GM19438 (cell line): ENCODE results near the gene BIN2.
A peak's percentile ranks its signal among the peaks of the same experiment; 100 is the strongest.

Experiments
- ATAC-seq: cut with Tn5 transposase; IDR thresholded peaks from one replicate; pipeline ENCODE4 v1.9.1; 2021; ENCODE audit warnings: low read depth; ENCODE audit not compliant: unreplicated experiment

The BIN2 gene

DNA sequence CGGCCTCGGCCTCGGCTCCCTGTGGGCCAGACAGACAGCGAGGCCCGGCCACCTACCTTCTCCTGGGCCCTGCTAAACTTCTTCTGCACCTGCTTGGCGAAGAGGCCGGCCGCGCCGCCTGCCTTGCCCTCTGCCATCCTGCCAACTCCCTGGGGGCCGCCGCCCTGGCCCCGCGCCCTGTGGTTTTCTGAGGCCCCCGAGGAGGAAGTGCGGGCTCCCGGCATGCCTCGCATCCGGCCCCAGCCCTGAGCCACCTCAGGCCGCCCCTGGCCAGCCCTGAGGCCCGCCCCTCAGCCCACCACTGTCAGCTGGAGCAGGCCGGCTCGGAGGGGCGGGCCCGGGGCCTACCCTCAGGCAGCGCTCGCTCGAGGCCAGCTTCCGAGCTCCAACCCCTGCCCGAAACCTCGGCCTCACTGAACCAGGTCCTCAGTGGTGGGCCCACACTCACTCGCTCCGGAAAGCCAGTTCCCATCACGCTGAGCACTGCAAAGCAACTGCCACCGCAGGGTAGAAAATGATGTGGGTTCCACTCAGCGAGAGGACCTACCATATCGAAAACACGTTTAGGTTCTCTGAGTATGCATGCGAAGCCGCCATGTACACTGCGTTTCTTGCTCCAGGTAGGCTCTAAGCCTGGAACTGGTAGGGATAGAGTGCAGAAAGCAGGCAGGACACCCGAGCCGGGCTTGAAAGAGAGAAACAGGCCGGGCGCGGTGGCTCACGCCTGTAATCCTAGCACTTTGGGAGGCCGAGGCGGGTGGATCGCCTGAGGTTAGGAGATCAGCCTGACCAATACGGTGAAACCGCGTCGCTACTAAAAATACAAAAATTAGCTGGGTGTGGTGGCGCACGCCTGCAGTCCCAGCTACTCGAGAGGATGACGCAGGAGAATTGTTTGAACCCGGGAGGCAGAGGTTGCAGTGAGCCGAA lies at the start of gene BIN2:
TSS of gene BIN2 (minus strand) at position 209 of the 930 bp plus-strand sequence. CDS start at position 137, 72 bp downstream.
- ATAC-seq, result peak; percentile 50

DNA sequence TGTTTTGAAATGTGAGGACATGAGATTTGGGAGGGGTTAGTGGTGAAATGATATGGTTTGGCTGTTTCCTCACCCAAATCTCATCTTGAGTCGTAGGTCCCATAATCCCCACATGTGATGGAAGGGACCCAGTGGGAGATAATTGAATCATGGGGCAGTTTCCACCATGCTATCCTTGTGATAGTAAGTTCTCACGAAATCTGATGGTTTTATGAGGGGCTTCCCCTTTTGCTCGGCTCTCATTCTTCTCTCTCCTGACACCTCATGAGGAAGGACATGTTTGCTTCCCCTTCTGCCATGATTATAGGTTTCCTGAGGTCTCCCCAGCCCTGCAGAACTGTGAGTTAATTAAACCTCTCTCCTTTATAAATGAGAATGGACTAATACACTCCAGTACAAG lies 49.2 kb upstream of the BIN2 start:
- ATAC-seq, result no peak

DNA sequence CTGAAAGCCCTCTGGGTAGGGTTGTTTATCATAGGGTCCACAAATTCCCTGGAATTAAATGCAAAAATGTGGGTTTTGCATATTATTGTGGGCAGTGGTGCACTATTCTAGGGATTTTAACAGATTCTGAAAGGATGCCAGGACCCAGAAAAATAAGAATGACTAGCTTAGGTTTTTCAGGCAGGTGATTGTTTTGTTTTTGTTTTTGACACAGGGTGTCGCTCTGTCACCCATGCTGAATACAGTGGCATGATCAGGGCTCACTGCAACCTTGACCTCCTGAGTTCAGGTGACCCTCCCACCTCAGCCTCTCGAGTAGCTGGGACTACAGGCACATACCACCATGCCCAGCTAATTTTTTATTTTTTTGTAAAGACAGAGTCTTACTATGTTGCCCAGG lies 48.0 kb upstream of the BIN2 start:
- ATAC-seq, result no peak

DNA sequence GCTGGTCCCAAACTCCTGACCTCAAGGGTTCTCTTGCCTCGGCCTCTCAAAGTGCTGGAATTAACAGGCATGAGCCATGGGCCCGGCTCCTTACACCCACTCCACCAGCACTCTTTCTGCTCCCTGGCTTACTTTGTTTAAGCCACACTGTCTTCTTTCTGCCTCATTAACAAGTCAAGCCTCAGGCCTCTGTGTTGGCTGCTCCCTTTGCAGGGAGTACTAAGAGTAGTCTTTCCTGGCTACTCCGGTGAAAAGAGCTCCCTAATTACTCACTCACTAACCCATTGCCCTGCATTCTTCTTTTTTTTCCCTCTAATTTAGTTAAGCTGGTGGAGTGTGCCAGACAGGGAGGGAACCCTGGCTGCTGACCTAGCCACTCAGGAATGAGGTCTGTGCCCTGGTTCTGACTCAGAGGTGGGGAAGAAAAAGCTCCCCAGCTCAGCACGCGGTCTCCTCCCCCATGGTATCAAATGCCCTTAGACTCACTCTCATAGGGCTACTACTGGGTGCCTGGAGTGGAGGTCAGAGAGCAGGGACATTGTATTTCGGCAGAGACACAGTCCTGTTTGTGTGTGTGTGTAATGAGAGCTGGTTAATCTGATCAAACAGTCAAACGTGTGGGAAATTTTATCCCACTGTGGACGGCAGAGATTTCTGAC lies 47.5 kb upstream of the BIN2 start:
- no peak for ATAC-seq

DNA sequence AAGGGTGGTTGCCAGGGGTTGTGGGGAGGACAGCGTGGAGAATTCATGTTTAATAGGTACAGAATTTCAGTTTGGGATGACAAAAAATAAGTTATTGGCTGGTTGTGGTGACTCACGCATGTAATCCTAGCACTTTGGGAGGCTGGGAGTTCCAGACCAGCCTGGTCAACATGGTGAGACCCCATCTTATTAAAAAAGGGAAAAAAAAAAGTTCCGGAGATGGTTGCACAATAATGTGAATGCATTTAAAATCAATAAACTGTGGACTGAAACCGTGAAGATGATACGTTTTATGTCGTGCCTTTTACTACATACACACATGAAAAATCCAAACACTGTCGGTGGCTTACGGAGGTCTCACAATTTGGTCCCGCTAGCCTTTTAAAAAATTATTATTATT lies 46.7 kb upstream of the BIN2 start:
- ATAC-seq, result no peak

DNA sequence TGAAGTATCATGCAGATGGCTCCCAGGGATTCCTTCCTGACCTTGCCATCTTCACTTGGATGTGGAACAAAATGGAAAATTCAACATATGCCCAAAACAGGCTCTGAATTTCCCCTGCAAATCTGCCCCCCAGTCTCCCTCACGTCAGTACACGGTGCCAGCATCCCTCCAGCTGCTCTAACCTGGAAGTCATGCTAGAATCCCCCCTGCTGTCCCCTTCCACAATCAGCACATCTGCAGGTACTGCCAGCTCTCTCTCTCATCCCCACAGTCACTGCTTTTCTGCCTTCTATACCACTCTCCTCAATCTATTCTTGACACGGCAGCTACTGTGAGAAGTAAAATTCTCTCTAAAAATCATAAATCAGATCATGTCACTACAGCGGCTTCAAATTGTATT lies 45.6 kb upstream of the BIN2 start:
- ATAC-seq, result no peak

DNA sequence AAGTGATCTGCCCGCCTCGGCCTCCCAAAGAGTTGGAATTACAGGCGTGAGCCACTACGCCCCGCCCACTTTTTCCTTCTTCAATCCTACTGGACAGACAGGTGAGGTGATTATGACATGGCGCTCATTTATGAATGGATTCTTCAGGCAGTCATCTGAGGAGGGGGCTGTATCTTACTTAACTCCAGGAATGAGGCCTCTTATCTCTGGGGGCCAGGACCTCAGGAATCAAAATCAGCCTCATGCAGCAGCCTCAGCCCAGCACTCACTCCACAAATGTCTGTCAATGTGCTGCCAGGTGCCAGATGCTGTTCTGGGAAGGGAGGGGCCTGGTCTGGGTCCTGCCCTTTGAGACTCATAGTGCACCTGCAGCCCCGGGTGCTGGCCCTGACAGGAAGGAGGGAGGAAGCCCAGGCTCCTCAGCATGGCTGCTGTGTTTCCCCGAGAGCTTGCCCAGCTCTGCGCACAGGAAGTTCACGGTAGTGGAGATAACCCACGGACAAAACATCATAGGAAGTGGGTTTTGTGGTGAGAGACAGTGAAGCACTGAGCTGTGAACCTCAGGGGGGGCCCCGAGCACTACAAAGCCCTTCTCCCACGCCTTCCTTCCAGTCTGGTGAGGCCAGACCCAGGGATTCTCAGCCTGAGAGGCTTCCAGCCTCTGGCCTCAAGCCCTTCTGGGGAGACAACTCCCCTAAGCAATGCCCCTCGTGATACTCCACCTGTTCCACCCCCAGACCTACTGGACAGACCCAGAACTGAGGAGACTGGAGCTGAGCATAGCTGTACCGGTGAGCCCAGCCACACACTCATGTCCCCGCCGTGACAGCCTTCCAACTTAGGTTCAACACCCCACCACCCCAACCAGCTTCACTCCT lies 44.9 kb upstream of the BIN2 start:
- peak; percentile 99 for ATAC-seq

DNA sequence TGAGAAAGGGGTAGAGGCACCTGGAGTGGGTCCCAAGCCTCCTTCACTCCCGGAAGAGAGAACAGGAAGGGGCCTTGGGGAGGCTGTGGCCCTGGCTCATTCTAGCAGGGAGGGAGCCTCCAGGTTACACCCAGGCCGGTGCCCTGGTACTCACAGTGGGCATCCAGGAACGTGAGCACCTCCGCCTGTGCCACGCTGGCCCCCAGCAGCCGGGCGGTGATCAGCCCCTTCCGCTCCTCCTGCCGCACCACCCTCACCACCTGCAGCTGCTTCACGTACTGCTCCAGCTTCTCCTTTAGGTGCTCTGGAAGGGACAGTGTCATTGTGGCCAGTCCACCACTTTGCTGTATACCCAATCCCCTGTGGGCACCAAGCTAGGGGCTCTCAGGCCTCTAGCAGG lies 41.3 kb upstream of the BIN2 start:
- no peak for ATAC-seq

DNA sequence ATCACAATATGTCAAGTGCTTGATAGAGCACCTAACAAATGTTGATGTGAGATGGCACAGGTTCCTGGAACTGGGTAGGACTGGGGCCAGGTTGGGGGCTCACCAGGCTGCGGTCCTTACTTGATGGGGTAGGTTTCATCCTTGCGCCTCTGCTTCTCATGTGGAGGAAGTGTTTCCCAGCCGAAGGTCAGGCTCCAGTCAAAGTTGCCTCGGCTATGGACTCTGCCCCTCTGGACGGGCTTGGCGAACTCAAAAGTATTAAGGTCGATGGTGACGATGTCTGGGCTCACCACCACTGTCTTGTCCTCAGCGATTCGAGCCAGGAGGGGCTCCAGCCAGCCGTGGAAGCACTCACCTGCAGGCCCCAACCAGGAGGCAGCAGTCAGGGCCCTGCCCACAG lies 40.0 kb upstream of the BIN2 start:
- ATAC-seq, result no peak

DNA sequence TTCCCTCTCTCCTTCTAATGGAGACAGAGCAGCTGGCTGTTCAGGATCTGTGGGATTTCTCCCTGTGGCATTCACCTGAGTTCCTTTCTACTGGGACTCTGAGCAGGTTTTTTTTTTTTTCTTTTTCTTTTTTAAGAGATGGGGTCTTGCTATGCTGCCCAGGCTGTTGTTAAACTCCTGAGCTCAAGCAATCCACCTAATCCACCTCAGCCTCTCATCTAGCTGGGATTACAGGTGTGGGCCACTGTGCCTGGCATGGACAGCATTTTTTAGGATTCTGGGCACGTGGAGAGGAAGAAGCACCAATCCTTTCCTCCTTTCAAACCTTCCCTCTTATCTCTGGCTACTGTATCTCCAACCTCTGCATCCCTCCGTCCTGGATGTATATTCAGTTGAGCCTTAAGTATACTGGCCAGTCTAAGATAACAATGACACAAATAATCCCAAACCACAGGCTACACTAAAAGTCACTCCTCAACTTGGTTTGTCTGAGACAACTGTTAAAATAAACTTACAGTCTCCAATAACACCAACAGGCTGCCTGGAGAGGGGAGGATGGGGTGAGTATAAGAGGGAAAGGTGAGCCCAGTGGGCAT lies 38.9 kb upstream of the BIN2 start:
- ATAC-seq, result no peak

DNA sequence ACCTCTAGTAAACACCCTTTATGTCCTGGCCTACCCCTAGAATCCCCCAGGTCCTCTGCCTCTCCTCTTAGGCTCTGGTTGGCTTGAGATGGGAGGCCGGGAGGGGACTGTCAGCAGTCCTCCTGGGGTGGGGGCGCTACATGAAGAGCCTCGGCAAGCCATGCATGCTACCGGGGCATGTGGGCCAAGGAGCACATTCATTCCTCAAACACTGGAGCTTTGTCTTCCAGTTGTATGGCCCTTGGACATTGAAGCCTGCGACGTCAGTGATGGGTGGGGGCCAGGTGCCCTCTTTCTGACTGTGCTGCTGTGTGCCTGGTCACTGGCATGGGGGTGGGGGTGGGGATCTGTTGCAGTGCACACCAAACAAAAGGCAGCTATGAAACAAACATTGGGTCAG lies 38.3 kb upstream of the BIN2 start:
- ATAC-seq, result no peak

DNA sequence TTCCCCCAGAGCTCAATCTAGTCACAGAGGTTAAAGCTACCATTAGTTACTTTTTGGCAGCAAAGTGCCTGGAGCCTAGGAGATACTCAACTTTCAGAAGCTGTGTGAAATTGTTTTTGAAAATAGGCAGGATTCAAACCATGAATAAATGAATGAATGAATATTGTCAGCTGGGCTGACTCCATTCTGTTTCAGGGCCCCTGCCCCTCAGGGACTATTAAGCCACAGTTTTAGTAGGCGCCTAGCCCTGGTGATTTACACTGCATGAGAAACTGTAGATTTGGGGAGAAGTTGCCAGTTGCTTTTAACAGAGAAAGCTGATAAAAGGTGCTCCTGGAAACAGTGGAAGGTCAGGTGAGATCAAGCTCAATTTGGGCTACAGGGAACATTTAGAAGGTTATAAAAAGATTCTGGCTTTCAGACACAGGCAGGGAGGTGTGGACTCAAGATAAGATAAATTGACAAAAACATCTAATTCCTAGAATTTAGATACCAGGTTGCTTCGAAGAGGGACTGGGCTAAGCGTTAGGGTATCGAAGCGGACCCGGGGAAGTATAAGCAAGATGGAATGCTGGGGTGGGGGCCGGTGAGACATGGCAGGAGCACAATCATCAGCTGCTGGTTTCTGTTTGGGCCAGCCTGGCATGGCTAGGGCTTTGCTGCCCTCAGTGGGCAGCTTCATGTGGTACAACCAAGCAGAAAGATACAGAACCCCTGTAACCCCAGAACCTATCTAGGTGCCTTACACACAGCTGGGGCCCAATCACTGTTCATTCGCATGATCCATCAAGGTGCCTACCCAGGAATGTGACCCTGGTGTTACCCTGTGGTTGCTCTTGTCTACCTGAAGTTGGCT lies 37.4 kb upstream of the BIN2 start:
- ATAC-seq, result no peak

DNA sequence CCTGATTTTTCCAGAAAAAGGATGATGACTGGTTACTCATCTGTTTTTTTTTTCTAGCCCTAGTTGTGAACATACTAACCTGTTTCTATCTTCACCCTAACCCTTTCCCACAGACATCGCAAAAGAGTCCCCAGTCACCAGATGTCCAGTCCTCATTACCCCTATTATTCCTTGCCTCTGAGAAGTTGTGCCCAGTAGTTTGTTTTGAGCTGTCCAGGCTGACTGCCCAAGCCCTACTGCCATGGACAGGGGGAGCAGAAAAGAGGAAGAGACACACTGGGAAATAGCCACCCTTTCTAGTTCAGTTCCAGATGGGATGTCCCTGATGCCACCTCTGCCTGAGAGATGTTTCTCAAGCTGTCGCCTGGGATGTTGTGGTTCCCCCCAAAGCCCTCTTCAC lies 36.3 kb upstream of the BIN2 start:
- ATAC-seq, result no peak

DNA sequence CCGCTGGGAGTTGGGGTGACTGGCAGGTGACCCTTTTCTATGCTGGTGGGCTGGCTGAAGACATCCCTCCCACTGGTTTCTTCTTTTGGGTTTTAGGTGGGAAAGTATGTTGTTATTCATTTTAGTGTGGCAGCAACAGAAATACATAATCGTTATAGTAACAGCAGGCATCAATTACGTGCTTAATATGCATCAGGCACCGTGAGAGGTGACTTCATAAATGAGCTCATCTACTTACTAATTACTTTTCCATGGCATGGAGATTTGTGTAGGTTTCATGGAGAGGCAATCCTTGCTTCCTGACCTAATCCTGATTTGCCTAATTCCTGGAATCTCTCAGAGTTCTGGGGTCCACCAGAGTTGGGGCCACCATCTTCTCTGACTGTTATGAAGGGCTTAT lies 35.9 kb upstream of the BIN2 start:
- ATAC-seq, result no peak

DNA sequence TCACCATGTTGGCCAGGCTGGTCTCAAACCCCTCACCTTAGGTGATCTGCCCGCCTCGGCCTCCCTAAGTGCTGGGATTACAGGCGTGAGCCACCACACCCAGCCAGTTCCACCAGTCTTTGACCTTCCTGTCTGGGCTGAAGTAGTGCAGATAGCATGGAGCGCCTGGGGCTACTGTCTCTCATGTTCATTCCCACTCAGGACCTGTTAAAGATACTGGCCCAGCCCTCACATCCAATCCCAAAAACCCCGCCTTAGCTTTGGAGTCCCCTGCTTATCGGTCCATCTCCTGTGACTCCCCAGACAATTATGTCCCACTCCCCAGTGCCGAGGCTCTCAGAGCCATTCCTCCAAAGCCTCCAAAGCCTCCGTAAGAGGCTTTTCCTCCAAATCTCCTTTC lies 34.5 kb upstream of the BIN2 start:
- ATAC-seq, result no peak

DNA sequence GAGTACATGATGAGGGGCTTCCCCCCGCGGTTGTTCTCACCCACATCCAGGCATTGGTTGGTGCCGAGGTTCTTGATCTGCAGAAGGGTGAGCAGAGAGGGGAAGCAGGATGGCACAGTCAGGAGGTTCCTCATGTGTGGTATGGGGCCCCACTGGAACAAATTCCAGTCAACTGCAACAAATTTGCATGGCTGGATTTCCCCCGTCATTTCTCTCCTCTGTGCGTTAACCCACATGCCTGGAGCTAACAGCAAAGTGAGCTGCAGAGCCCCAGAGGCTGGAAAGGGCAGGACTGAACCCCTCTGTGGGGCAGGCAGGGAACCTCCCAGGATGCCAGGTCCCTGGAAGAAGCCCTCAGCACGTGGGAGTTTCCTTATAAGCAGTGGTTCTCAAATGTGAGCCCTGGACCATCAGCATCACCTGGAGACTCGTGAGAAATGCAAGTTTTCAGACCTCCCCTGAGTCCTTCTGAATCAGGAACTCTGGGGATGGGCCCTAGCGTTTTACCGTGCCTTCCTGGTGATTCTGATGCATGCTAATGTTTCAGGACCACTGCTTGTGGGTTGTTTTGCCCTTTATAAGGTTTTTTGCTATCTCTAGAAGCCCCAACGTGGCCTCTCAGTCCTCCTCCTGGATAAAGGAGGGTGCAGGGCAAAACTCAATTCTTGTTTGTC lies 33.5 kb upstream of the BIN2 start:
- ATAC-seq, result no peak

DNA sequence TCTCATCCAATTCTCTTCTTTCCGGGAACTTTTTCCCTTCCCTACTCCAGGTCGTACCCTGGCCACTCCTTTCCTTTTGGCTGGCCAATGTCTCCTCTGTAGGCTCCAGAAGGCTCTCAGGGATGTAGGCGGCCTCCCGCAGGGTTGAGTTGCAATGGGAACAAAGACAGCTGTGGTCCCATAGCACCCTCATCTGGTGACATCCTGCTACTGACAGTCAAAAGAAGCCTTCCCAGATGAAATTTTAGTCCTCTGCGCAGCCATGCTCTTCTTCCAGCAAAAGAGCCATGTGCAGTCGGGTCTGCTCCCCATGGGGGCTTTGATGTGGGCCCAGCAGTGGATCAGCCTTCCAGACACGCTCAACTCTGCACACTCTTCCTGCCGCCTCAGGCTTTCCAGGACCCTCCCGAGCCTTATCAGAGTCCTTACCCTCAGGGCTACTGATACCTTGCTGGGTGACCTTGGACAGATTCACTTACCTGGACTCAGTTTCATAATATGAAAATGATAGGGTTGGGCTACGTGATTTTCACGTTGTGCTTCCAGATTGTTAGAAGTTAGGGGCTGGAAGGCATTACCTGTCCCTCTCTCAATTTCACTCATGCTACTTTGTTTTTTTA lies 28.0 kb upstream of the BIN2 start:
- no peak for ATAC-seq

DNA sequence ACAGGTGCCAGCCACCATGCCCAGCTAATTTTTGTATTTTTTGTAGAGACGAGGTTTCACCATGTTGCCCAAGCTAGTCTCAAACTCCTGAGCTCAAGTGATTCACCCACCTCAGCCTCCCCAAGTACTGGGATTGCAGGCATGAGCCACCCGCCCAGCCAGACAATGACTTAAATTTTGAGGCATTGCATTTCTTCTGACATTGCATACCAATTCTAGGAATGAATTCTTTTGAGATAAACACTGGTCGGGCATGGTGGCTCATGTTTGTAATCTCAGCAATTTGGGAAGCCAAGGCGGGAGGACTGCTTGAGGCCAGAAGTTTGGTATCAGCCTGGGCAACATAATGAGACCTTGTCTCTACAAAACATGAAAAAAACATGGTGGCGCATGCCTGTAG lies 25.1 kb upstream of the BIN2 start:
- ATAC-seq, result no peak

DNA sequence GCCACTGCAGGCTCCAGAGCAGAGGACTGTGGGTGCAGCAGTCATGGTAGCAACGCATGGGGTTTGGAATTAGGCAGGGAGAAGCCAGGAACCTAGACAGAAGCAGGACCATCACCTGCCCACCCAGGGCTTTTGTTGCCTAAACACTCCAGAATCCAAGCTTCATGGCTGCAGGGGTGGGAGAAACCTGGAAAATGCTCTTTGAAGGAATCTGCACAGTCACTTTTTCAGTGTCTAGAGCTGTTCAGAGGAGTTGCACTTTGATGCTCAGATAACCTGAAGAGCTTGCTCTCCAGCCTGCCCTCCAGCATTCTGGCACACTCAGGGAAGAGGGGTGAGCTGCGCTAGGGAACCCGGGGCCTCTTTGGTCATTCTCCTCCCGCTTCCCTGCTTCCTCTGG lies 24.1 kb upstream of the BIN2 start:
- no peak for ATAC-seq
